HPDE6-E6E7 (cell line): ENCODE data around the gene PEX5L.
A peak's percentile ranks its signal among the peaks of the same experiment; 100 is the strongest.

ENCODE experiments used
- DNase-seq: peaks from one replicate; pipeline ENCODE4 v3.0.0; 2011; ENCODE audit warnings: missing footprints; ENCODE audit errors: extremely low spot score

The PEX5L gene

DNA sequence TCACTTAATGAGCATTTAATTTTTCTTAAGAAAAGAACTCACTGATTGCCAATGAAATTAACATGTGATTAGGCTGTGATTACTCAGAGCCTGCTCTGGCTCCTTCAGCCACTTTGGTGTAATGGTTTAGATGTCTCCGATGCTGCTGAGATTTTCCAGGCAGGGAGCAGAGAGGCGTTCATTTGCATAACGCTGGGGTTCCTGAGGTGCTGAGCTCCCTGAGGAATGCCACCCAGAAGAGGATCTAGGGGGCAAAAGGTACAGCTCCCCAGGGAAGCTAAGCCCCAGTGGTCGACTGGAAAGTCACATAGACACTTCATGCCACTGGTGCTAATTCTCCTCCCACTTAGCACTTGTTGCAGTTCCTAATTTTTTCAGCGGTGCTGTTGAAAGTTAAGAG, 264.4 kb downstream of the PEX5L start:
- DNase-seq = no peak

DNA sequence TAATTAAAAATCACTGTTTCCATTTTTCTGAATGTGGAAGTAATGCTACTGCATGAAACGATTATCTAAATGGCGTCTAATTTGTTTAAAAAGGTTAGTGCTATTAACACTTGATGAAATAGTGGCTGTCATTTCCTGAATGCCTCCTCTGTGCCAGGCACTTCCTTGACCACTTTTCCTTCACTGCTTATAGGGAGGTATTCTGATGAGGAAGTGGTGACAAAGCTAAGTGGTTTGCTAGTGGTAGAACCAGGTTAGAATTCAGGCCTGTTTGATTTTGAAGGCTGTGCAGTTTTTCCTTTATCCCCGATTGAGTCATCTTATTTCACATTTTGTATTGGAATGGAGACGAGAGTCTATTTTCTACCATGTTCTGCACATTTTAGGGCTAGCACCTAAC, 264.9 kb downstream of the PEX5L start:
- DNase-seq = no peak

- no peak for DNase-seq
Observed at GRCh38 chr3:179769411-179770247, 267.1 kb downstream of the PEX5L start.

DNA sequence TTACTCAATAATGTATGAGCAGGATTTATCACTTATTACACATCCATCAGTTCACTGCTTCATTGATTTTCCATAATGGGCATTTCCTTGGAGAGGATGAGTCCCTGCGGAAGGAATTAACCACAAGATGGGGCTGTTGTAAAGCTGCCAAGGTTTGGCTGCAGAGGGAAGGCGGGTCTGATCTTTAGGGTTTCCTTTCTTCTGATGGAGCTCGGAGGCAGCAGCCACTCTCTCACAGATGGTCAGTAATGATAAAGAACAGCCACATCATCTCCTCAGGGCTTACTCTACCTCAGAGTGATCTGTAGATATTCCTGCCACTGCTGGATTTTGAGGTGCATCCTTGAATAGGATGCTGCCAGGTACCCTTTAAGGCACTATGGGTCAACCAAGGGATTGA, 268.7 kb downstream of the PEX5L start:
- peak; percentile 45 for DNase-seq

DNA sequence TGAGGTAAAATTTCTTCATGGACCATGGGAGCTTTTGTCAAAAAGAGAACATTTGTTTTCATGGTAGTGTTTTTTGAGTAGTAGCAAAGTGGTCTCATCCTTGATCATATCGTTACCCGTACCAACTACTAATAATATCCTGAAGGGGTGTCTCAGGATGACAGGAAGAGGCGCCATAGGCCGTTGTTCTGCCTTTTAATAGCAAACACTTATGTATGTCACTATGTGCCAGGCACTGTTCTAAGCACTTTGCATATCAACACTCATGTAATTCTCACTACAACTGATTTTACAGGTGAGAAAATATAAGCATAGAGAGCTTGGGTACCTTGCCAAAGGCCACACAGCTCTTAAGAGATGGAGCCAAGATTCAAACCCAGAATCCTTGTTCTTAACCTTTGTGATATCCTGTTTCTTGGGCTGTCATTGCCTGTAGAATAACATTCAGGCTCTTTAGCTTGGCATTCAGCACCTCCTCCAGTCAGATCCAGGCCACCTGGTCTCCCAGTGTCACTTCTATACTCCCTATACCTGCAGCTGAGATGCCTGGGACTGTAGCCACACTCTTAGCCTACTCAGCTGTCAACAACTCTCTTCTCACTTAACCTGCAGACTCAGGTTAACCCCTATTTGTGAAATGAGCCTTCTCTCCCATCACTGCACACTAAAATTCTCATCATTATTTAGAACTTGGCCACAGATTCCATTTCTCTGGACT, 270.2 kb downstream of the PEX5L start:
- DNase-seq = no peak

DNA sequence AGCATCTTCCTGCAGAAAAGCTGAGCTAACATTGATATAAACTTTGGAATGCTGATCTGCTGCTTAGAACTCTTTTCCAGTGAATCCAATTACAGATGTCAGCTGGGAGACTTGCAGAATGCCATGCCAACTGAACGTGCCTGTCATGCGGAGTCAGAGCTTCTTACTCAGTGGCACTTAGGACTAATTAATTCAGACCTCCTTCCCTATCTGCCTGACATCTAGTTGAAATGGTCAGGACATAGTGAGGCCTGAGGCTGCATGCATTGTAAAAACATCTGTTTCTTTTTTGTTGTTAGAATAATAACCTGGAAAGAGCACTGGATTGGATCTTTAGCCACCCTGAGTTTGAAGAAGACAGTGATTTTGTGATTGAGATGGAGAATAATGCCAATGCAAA, 271.3 kb downstream of the PEX5L start:
- no peak for DNase-seq

DNA sequence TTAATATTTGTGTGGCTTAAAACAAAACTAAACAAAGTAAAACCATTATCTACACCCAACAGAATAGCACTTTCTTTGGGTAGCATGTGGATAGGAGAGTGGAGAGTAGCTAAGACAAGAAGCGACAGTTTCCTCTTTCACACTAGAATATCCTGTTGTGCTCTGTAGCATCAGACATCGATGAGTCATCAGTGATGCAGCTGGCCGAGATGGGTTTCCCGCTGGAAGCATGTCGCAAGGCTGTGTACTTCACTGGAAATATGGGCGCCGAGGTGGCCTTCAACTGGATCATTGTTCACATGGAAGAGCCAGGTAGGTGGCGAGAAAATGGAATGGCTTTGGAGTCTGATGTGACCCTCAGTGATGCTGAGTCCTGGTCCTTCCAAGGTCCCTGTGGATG, 275.8 kb downstream of the PEX5L start:
- DNase-seq = peak; percentile 55

GRCh38 chr3:179750720-179751328, 285.9 kb downstream of the PEX5L start:
- no peak for DNase-seq

DNA sequence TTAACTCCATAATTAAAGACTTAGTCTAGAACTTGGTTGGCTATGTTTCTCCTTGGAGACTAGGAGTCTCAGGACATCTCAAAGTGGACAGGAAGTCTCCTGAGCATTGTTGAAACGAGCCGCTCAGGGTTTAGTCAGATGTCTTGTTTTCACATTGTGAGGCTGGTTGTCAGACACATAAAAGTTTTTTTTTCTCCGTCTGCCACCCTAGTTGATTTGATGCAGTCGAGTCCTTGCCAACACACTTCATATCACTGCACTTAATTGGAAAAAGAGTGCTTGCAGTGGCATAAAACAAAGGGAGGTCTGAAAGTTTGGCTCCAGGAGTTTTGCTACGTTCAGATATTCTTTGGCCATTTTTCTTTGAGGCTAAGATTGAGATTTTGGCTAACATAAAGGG, 291.0 kb downstream of the PEX5L start:
- DNase-seq = no peak

GRCh38 chr3:179745079-179745478, 291.7 kb downstream of the PEX5L start:
- no peak for DNase-seq
